GM19324 (cell line): ENCODE results near the gene TMEM30B.

Experiments used
- ATAC-seq: cut with Tn5 transposase; IDR thresholded peaks from one replicate; pipeline ENCODE4 v1.9.1; 2021; ENCODE audit warnings: mild to moderate bottlenecking, moderate library complexity; ENCODE audit not compliant: unreplicated experiment, low FRiP score

The TMEM30B gene

DNA sequence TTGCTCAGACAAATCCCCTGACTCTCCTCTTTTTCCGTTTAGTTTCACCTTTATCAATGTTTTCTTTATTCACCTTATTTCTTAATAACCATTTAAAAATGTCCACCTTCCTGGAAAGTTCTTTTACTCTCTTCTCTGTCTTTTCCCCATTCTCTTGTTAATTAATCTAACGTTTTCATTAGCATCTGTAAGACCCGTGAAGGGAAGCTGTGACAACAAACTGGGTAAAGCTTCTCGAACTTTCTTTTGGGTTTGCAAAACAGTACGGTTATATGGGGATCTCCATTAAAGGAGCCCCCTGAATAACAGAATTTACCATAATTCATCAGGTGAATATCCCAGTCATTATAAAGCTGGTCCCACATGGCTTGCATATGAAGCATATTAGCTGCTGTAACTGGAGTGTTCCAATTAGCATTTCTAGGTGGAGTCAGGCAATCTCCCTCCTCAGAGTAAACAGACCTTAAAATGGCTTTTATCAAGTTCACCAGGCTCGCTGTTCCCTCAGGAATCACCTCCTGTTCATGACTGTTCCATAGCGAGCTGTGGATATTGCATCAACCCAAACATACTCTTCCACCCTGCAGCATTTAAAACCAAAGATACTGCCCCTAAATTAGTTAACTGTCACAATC, 42.4 kb downstream of the TMEM30B start:
- no peak for ATAC-seq

DNA sequence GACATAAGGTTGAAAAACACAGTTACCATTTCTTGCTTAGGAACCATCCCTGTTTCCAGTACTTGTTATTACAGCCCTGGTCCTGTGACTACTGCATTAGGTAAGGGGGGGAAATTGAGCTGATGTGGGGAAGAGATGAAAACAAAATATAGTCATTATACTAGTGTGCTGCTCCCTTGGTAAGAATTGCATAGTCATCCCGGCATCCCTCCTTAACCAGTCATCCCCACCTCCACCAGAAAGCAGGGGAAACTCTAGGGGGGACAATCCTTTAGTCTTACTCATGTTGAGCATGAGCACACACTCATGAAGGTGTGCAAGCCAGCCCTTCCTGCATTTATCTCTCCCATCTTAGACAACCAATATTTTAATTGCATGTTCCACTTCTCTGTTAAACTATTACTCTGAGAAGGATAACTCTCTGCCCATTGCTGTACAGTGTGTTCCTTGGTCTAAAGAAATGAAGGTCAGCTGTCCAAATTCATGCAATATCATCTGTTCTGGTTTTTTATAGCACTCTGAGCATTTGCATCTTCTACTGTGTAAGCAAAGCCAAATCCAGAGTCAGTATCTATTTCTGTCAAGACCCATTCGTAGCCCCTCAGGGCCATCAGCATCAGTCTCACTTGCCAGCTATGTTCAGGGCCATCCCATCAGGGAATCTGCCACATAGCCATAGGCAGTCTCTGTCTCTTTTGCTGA, 46.8 kb downstream of the TMEM30B start:
- ATAC-seq = no peak

- no peak for ATAC-seq
Observed at GRCh38 chr14:61233436-61233956, 47.6 kb downstream of the TMEM30B start.

DNA sequence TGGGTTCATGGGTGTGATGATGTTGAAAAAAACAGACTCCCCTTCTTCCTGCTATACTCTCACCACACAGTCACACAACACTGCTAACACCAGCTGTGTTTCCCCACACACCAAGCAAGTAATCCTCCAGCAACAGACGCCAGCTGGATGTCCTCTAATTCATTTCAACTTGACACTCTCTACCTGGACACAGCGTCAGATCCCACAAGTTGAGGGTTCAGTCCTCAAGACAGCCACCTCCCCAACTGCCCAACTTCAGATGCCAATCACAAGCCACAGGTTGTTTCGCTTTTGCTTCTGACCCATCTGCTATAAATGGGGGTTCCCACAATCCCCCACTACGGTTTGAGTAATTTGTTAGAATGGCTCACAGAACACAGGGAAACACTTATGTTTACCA, 49.3 kb downstream of the TMEM30B start:
- no peak for ATAC-seq

- ATAC-seq = no peak
Observed at GRCh38 chr14:61229981-61230380, 51.2 kb downstream of the TMEM30B start.

GRCh38 chr14:61229475-61229888, 51.7 kb downstream of the TMEM30B start:
- ATAC-seq = no peak

DNA sequence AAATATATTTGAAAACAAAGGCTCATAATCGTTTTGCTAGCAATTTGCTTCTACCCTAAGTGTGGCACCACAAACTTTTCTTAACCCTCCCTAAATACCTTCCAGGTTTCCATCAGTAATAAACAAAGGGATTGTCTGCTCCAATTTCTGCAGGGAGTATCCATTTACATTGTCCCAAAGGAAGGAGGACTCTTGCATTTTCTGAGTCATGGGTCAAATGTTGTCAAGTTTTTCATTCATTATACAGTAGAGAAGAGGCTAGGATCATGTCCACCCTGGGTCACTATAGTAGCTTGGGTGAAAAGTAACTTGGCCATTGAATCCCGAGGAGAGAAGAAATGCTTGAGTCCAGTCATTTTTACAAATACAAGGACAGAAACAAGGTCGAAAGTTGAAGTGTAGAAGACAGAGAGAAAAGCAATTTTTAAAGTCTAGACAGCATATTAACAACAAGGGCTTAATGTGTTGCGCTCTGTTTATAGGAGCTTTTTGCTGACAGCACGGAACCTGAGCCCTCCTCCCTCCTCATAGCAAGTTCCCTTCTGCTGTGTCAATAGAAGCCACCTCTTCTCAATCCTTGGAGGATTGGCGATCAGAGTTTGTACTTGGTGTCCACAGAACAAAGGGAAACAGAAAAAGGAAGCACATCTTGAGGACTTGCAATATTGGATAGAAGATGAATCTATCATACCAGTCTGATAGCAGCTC, 53.1 kb downstream of the TMEM30B start:
- ATAC-seq = no peak
